Upper lobe of left lung (tissue), 4 donors: Measurements from ENCODE around the gene STX2.

Source experiments
- CTCF ChIP-seq, 6 experiments: fragments of 450-650 bp in 4 of 6; fragments of 200-600 bp in 2 of 6; sonication (generic) in 2 of 6; IDR thresholded peaks; one replicate each; pipeline ENCODE4 v1.5.1; 2016 to 2019; ENCODE audit warnings: antibody characterized with exemption in 6 of 6
- EP300 ChIP-seq, 4 donors: sonication (generic); formaldehyde crosslinking; IDR thresholded peaks; one replicate each; pipeline ENCODE4 v1.5.1; 2017; ENCODE audit warnings: antibody characterized with exemption in 4 of 4, control low read depth in 2 of 4
- POLR2A ChIP-seq, 4 donors: fragments of 450-650 bp; IDR thresholded peaks; one replicate each; pipeline ENCODE4 v1.5.1; 2016 to 2017; ENCODE audit warnings: antibody characterized with exemption in 4 of 4, mild to moderate bottlenecking in 2 of 4
- POLR2AphosphoS5 ChIP-seq, 2 donors: sonication (generic); formaldehyde crosslinking; IDR thresholded peaks; one replicate each; pipeline ENCODE4 v1.5.1; 2017; ENCODE audit warnings: antibody characterized with exemption in 2 of 2

DNA sequence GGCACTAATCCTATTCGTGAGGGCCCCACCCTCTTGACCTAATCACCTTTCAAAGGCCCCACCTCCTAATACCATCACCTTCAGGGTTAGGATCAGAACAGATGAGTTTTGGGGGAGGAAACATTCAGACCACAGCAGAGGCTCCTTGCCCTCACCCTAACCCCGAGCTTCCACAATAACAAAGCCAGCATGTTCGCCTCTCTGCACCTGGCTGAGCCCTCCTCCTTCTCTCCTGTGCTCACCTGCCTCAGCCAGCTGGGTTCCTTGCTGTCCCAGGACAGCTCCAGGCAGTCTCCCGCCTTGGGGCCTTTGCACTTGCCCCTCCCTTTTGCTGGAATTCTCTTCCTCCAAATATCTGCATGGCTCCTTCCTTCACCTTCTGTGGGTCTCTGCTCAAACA lies 23.1 kb upstream of the STX2 start:
- TF ChIP-seq POLR2AphosphoS5 (IDR thresholded peaks at IDR 0.05) (no peak), EP300 (IDR thresholded peaks at IDR 0.05) (no peak), CTCF (IDR thresholded peaks at IDR 0.05) (no peak), POLR2A (IDR thresholded peaks at IDR 0.05) (no peak)
